B cell (primary cell): Measurements from ENCODE around the gene KRTAP10-8. TPM values are rescaled to one million over a fixed set of nuclear protein-coding genes. Genes with fewer than 3 reads are reported as not detected.

Experiments used
- ATAC-seq: fragments of 200-7000 bp; cut with Tn5 transposase; one replicate; pipeline ENCODE4 v1.10.0; 2021; ENCODE audit warnings: low read depth, mild to moderate bottlenecking, moderate number of reproducible peaks, moderate library complexity
- CTCF ChIA-PET: fragments of 350-600 bp; sonication (Branson Sonifier 250); formaldehyde crosslinking; loops from one replicate; lab custom pipeline; 2021; ENCODE audit warnings: antibody characterized with exemption, inconsistent platforms; lab: Charles Lee
- POLR2A ChIA-PET: fragments of 350-600 bp; sonication (Branson Sonifier 250); formaldehyde crosslinking; loops from one replicate; lab custom pipeline; 2021; ENCODE audit warnings: antibody characterized with exemption; lab: Charles Lee
- DNase-seq: peaks from one replicate; pipeline ENCODE4 v3.0.0; 2013
- H2AFZ ChIP-seq: 2 replicates; pipeline ENCODE4 v1.6.1; 2012; ENCODE audit warnings: mild to moderate bottlenecking, low read depth, low read length; ENCODE audit not compliant: insufficient read depth, poor library complexity, severe bottlenecking
- H3K27ac ChIP-seq, 2 donors: 1 replicate in 1 of 2; 2 replicates in 1 of 2; pipeline ENCODE4 v1.5.1; 2012 to 2013; ENCODE audit warnings: low read length in 2 of 2, mild to moderate bottlenecking in 2 of 2, moderate library complexity in 1 of 2
- H3K27me3 ChIP-seq, 4 experiments: fragments of 200-600 bp in 1 of 4; sonication (generic) in 1 of 4; replicated peaks in 1 of 4; 1 replicate in 2 of 4; 2 replicates in 2 of 4; pipeline versions ENCODE4 v1.6.1 to v1.7.0; 2013 to 2016; ENCODE audit warnings: low read length in 3 of 4, mild to moderate bottlenecking in 2 of 4, mixed read lengths in 1 of 4, moderate library complexity in 1 of 4; ENCODE audit not compliant: insufficient read depth in 4 of 4, control insufficient read depth in 3 of 4; ENCODE audit errors: control extremely low read depth in 1 of 4
- H3K36me3 ChIP-seq, 2 experiments: replicated peaks in 1 of 2; 1 replicate in 1 of 2; 2 replicates in 1 of 2; pipeline versions ENCODE4 v1.6.1 to v1.7.1; 2013; ENCODE audit warnings: low read length in 1 of 2; ENCODE audit not compliant: insufficient read depth in 2 of 2, control insufficient read depth in 1 of 2; ENCODE audit errors: control extremely low read depth in 1 of 2, extremely low read depth in 1 of 2
- H3K4me1 ChIP-seq, 2 donors: fragments of 200-600 bp in 1 of 2; sonication (generic) in 1 of 2; 1 replicate in 1 of 2; 2 replicates in 1 of 2; pipeline versions ENCODE4 v1.5.1 to v1.6.1; 2013 to 2017; ENCODE audit warnings: low read length in 2 of 2; ENCODE audit not compliant: control insufficient read depth in 2 of 2, insufficient read depth in 2 of 2
- H3K4me2 ChIP-seq: replicated peaks from 2 replicates; pipeline ENCODE3; 2012; ENCODE audit warnings: mild to moderate bottlenecking, low read depth, low read length; ENCODE audit not compliant: poor library complexity, severe bottlenecking
- H3K4me3 ChIP-seq, 5 experiments: fragments of 200-600 bp in 1 of 5; sonication (generic) in 1 of 5; 1 replicate in 3 of 5; 2 replicates in 2 of 5; pipeline versions ENCODE4 v1.5.1 to v1.7.0; 2011 to 2016; ENCODE audit warnings: low read length in 4 of 5, mild to moderate bottlenecking in 4 of 5, low read depth in 2 of 5, control low read depth in 1 of 5, moderate library complexity in 1 of 5; ENCODE audit not compliant: insufficient read depth in 1 of 5; ENCODE audit errors: control extremely low read depth in 1 of 5, extremely low read depth in 1 of 5
- H3K79me2 ChIP-seq: fragments of 200-600 bp; sonication (generic); one replicate; pipeline ENCODE4 v1.6.0; 2016; ENCODE audit warnings: low read length; ENCODE audit not compliant: control insufficient read depth, insufficient read depth
- H3K9ac ChIP-seq: fragments of 200-600 bp; sonication (generic); 2 replicates; pipeline ENCODE4 v1.6.1; 2017; ENCODE audit warnings: mild to moderate bottlenecking, low read length, moderate library complexity
- H3K9me3 ChIP-seq, 3 donors: one replicate each; pipeline versions ENCODE4 v1.6.1 to v1.7.1; 2013; ENCODE audit warnings: low read length in 2 of 3; ENCODE audit not compliant: control insufficient read depth in 2 of 3, insufficient read depth in 1 of 3; ENCODE audit errors: control extremely low read depth in 1 of 3
- H4K20me1 ChIP-seq: 2 replicates; pipeline ENCODE4 v1.6.0; 2012; ENCODE audit warnings: mild to moderate bottlenecking, low read length; ENCODE audit not compliant: insufficient read depth, control insufficient read depth, poor library complexity, severe bottlenecking
- H3K27ac Mint-ChIP-seq: one replicate; pipeline ENCODE4 v1.8.0; 2021; ENCODE audit warnings: mixed read lengths
- H3K27me3 Mint-ChIP-seq: one replicate; pipeline ENCODE4 v1.8.0; 2021; ENCODE audit warnings: mixed read lengths
- H3K4me1 Mint-ChIP-seq: one replicate; pipeline ENCODE4 v1.8.0; 2021; ENCODE audit warnings: mixed read lengths
- H3K4me3 Mint-ChIP-seq: one replicate; pipeline ENCODE4 v1.8.0; 2021; ENCODE audit warnings: mixed read lengths
- H3K9me3 Mint-ChIP-seq: one replicate; pipeline ENCODE4 v1.8.0; 2022; ENCODE audit warnings: mixed read lengths; ENCODE audit not compliant: insufficient read depth
- EZH2 ChIP-seq: IDR thresholded peaks from 2 replicates; pipeline ENCODE4 v1.6.1; 2012; ENCODE audit warnings: borderline replicate concordance, low read depth, mild to moderate bottlenecking, moderate library complexity, low read length; ENCODE audit not compliant: insufficient read depth, poor library complexity, severe bottlenecking
- WGBS: methylation state at CpG from one replicate; pipeline ENCODE4 v1.1.5; 2013; ENCODE audit warnings: missing lambda C conversion rate; ENCODE audit not compliant: insufficient coverage; 5-methylcytosine and 5-hydroxymethylcytosine counted together
- intact Hi-C: fragments of 100-400 bp; cut with micrococcal nuclease; formaldehyde crosslinking; loops from one replicate; pipeline ENCODE4 v1.10.0; 2022
- polyA plus RNA-seq: library from polyadenylated mRNA; depleted of rRNA; stranded (reverse); fragments of >200 nt; gene quantifications from 2 replicates; pipeline ENCODE4 v1.2.3, GENCODE V29; 2012
- total RNA-seq, 2 donors: library from RNA; stranded (reverse); fragments of 120-200 nt in 1 of 2; gene quantifications; 1 replicate in 1 of 2; 2 replicates in 1 of 2; pipeline versions ENCODE4 v1.2.3 to v1.2.4, GENCODE V29; 2013 to 2022
- TF ChIP-seq, protein P1 (sequence below): fragments of 200-600 bp; IDR thresholded peaks from one replicate; pipeline ENCODE4 v1.8.0; 2022; ENCODE audit warnings: antibody characterized with exemption, mild to moderate bottlenecking

The KRTAP10-8 gene
- total and polyA plus RNA-seq, 2 donors (not counting 1 experiment from before 2014, with no cell fraction given): not detected

DNA sequence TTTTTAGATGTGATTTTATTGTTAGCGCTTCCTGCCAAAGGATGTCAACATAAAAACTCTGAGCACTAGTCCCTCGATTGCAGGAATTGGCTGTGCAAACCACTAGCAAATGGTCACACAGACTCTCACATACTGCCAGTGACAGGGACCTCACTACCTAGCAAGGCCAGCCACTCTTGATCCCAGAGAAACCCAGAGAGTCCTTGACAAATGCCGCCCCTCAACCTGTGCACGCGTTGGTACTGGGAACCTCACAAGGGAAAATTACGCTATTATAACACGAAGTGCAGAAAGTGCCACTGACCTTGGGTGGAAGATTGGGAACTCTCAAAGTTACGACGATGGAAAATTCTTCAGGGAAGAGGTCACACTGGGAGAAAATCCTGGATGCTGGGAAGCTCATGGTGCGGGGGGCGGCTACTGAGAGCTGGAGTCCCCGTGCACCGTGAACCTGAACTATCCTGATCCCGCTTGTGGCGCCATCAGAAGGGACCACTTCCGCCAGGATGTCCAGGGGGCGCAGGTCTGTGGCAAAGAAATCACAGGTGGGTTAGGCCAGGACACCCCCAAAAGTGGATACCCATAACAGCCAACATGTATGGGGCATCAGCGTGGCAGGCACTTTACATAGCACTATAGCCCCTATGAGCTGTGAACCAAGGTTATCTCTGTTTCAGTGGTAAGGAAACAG lies 44.3 kb upstream of the KRTAP10-8 start:
- intact Hi-C loops: loop anchor here (5.0 kb wide), 1 partner anchor 545 kb away; no protein-coding TSS in a partner anchor

DNA sequence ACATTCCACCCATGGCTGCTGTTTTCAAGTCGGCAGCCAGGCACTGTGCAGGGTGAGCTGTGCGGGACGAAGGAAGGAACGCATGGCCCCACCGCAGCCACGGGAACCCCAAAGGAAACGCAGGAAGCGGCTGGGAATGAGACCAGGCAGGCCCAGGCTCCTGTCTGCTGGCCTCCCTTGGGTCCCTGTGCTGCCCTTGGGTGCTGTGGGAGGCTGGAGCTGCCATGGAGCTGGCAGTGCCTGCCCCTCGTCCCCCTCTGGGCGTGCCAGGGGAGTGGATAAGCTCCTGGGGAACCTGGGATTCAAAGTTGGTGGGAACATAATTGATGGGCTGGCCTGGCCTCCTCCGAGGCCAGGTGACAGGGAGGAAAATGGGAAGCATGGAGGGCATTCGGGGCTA lies 43.6 kb upstream of the KRTAP10-8 start:
- TF ChIP-seq, protein P1, sequence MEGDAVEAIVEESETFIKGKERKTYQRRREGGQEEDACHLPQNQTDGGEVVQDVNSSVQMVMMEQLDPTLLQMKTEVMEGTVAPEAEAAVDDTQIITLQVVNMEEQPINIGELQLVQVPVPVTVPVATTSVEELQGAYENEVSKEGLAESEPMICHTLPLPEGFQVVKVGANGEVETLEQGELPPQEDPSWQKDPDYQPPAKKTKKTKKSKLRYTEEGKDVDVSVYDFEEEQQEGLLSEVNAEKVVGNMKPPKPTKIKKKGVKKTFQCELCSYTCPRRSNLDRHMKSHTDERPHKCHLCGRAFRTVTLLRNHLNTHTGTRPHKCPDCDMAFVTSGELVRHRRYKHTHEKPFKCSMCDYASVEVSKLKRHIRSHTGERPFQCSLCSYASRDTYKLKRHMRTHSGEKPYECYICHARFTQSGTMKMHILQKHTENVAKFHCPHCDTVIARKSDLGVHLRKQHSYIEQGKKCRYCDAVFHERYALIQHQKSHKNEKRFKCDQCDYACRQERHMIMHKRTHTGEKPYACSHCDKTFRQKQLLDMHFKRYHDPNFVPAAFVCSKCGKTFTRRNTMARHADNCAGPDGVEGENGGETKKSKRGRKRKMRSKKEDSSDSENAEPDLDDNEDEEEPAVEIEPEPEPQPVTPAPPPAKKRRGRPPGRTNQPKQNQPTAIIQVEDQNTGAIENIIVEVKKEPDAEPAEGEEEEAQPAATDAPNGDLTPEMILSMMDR: no peak
- no peak for TF ChIP-seq EZH2
- no peak overlapping the region for H2AFZ ChIP-seq
- CTCF ChIA-PET: no interaction called here
- no peaks in the 10 kb centered on the region for H4K20me1 ChIP-seq
- intact Hi-C loops: loop anchor here (5.0 kb wide), 1 partner anchor 544 kb away; no protein-coding TSS in a partner anchor
- H3K4me2 ChIP-seq: no peak overlapping the region
- peaks cover 25% of the 10 kb centered on the region for H3K4me1 Mint-ChIP-seq
- H3K4me1 ChIP-seq: peaks cover 12 to 26% of the 10 kb centered on the region in 2 donors
- peaks cover 0 to 18% (median 2%) of the 10 kb centered on the region in 3 donors for H3K9me3 ChIP-seq
- ATAC-seq: no peak
- no peak overlapping the region for H3K4me3 Mint-ChIP-seq
- no peak overlapping the region for H3K4me3 ChIP-seq
- no peak overlapping the region for H3K27ac Mint-ChIP-seq
- H3K79me2 ChIP-seq: no peaks in the 10 kb centered on the region
- no peaks in the 10 kb centered on the region for H3K27me3 ChIP-seq
- WGBS: 83% methylated on average over 12 of the region's 12 CpGs
- no peak for DNase-seq
- H3K9me3 Mint-ChIP-seq: peaks cover 2% of the 10 kb centered on the region
- H3K36me3 ChIP-seq: no peaks in the 10 kb centered on the region
- POLR2A ChIA-PET: no interaction called here
- peaks cover 23% of the 10 kb centered on the region for H3K27me3 Mint-ChIP-seq
- H3K27ac ChIP-seq: no peak overlapping the region
- H3K9ac ChIP-seq: no peak overlapping the region

More for the DNA sequence above, 44.3 kb upstream of the KRTAP10-8 start:
- peaks cover 12 to 26% of the 10 kb centered on the region in 2 donors for H3K4me1 ChIP-seq
- H3K79me2 ChIP-seq: no peaks in the 10 kb centered on the region
- H3K9me3 Mint-ChIP-seq: peaks cover 2% of the 10 kb centered on the region
- H3K9ac ChIP-seq: no peak overlapping the region
- H3K4me1 Mint-ChIP-seq: peaks cover 25% of the 10 kb centered on the region
- DNase-seq (no peak), ATAC-seq (no peak)
- H3K27ac Mint-ChIP-seq: peak overlapping the region; percentile 56
- CTCF ChIA-PET: no interaction called here
- POLR2A ChIA-PET: no interaction called here
- no peak overlapping the region for H3K4me2 ChIP-seq
- H4K20me1 ChIP-seq: no peaks in the 10 kb centered on the region
- TF ChIP-seq, protein P1: no peak
- no peak for TF ChIP-seq EZH2
- 92% methylated on average over 18 of the region's 18 CpGs for WGBS
- no peaks in the 10 kb centered on the region for H3K36me3 ChIP-seq
- H3K9me3 ChIP-seq: peaks cover 0 to 18% (median 4%) of the 10 kb centered on the region in 3 donors
- H3K27ac ChIP-seq: no peak overlapping the region
- H2AFZ ChIP-seq: no peak overlapping the region
- H3K4me3 ChIP-seq: no peak overlapping the region
- peaks cover 19% of the 10 kb centered on the region for H3K27me3 Mint-ChIP-seq
- H3K27me3 ChIP-seq: no peaks in the 10 kb centered on the region
- no peak overlapping the region for H3K4me3 Mint-ChIP-seq
